ENCODE measurements around the gene MSRB3. TPM values are rescaled to one million over a fixed set of nuclear protein-coding genes. Genes with fewer than 3 reads are reported as not detected.
"Not testable (repeated sequence)": the region's sequence is repeated elsewhere in the genome, so short reads cannot be mapped to it uniquely, and the experiment has no call there.

The MSRB3 gene
- total and polyA plus RNA-seq, 9 donors: 32.0 to 46.4 (median 41.0) TPM

DNA sequence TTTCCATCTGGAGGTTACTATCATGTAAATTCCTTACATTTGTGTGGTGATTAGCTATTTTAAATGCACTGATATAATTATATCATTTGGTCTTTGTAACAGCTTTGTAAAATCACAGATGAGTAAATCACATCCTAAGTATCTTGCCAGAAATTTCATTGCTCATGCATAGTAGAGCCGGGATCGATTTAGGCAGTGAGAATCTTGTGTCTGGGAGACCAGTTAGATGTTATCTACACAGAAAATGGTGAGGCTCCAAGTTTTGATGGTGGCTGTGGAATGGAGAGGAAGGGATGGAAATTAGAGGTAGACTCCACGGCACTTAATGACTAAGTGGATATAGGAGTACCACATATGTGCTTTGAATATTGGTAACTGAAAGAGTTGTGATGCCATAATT, 156.3 kb downstream of the MSRB3 start:
- Histone ChIP-seq H3K4me3 (ENCODE audit: low read length) (no peak overlapping the region), H3K27me3 (ENCODE audit: control insufficient read depth, insufficient read depth, low read length) (no peaks in the 10 kb centered on the region), H3K4me1 (ENCODE audit: control insufficient read depth, insufficient read depth, low read length) (no peaks in the 10 kb centered on the region), H3K9me3 (replicated peaks; ENCODE audit: control insufficient read depth, low read depth, low read length) (no peaks in the 10 kb centered on the region), H3K27ac (ENCODE audit: low read length) (no peak overlapping the region), H3K36me3 (ENCODE audit: control insufficient read depth, insufficient read depth, low read length) (no peaks in the 10 kb centered on the region)
- DNase-seq: no peak
- WGBS (ENCODE audit: insufficient coverage): 100% methylated on average over 2 of the region's 3 CpGs

DNA sequence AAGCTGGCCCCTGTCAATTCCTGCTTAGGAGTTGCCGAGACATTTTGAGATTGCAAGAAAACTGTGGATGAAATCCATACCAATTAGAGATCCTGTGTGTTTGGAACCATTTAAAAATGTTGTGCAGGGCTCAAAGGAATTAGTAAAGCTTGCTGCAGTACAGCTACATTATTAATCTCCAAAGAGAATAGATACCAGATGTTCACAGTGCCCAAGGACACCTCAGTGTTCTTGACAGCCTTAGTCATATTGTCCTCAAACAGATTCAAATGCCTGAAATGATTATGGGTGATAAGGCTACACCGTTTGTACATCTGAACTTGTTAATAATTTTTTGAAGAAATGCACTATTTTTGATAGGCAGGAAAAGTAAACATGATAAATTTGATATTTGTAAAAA, 164.6 kb downstream of the MSRB3 start:
- no peaks in the 10 kb centered on the region for H3K36me3 ChIP-seq (ENCODE audit: control insufficient read depth, insufficient read depth, low read length)
- no CpG with 5 or more reads among the region's 2 CpGs for WGBS (ENCODE audit: insufficient coverage)

DNA sequence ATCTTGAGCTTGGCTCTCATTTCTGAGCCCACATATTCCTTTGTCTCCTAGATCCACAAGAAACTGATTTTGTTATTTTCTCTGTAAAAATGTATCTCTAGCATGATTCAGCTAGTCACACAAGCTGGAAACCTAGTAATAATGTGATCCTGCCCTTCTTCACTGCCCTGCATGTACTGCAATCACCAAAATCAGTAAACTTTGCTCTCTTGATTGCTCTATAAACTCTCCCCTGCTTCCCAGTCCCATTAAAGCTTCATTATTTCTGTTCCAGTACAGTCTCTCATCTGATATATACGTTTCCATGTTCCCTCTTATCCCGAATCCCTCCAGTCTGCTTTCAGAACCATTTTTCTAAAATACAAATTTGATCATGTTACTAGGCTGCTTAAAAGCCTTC, 166.5 kb downstream of the MSRB3 start:
- H3K27me3 ChIP-seq (ENCODE audit: control insufficient read depth, insufficient read depth, low read length): no peaks in the 10 kb centered on the region
- H3K4me1 ChIP-seq (ENCODE audit: control insufficient read depth, insufficient read depth, low read length): no peaks in the 10 kb centered on the region
- no peak overlapping the region for H3K27ac ChIP-seq (ENCODE audit: low read length)
- H3K9me3 ChIP-seq (replicated peaks; ENCODE audit: control insufficient read depth, low read depth, low read length): no peaks in the 10 kb centered on the region
- no peak overlapping the region for H3K4me3 ChIP-seq (ENCODE audit: low read length)
- WGBS (ENCODE audit: insufficient coverage): 81% methylated on average over 2 of the region's 2 CpGs
- H3K36me3 ChIP-seq (ENCODE audit: control insufficient read depth, insufficient read depth, low read length): no peaks in the 10 kb centered on the region
- no peak for DNase-seq

More for the DNA sequence above, 164.6 kb downstream of the MSRB3 start:
- no peaks in the 10 kb centered on the region for H3K4me1 ChIP-seq (ENCODE audit: control insufficient read depth, insufficient read depth, low read length)
- H3K27me3 ChIP-seq (ENCODE audit: control insufficient read depth, insufficient read depth, low read length): no peaks in the 10 kb centered on the region
- H3K4me3 ChIP-seq (ENCODE audit: low read length): no peak overlapping the region
- no peaks in the 10 kb centered on the region for H3K9me3 ChIP-seq (replicated peaks; ENCODE audit: control insufficient read depth, low read depth, low read length)
- H3K27ac ChIP-seq (ENCODE audit: low read length): no peak overlapping the region
- no peak for DNase-seq

DNA sequence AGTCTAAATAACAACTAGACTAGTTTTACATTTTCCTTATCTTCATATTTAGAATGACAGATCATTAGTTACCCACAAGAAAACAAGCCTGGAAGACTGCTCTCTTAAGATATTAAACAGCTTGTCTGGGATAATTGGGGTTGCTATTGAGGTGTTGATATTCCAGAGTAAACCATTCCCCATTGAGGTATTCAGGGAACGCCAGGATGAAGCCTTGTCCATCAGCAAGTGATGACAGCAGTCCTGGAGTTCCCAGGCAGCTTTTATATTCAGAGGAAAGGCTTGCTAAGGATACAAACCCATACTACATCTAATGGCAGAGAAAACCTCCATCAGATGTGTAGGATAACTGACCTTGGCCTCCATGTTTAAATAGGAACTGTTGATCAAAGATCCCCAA, 168.4 kb downstream of the MSRB3 start:
- Histone ChIP-seq H3K27me3 (ENCODE audit: control insufficient read depth, insufficient read depth, low read length) (no peaks in the 10 kb centered on the region), H3K4me3 (ENCODE audit: low read length) (no peak overlapping the region), H3K27ac (ENCODE audit: low read length) (no peak overlapping the region), H3K4me1 (ENCODE audit: control insufficient read depth, insufficient read depth, low read length) (no peaks in the 10 kb centered on the region), H3K9me3 (replicated peaks; ENCODE audit: control insufficient read depth, low read depth, low read length) (no peaks in the 10 kb centered on the region), H3K36me3 (ENCODE audit: control insufficient read depth, insufficient read depth, low read length) (no peaks in the 10 kb centered on the region)
- DNase-seq: no peak
- no CpG with 5 or more reads among the region's 1 CpG for WGBS (ENCODE audit: insufficient coverage)

DNA sequence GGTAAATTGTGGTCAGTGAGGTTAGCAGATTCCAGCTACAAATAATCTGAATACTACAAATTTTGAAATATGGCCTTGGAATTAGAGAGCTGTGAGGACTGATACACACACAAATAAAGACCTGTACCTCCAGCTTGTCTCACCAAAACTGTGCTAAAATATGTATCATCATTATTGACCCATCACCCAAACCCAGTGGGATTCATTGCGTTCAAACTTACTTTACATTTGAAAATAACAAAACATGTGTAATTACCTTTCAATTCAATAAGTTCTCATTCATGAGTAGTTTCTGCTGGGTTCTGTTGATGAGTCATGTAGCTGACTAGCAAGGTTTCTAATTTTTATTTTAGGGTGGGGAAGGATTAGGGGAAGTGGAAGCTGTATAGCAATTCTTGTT, 170.9 kb downstream of the MSRB3 start:
- H3K27me3 ChIP-seq (ENCODE audit: control insufficient read depth, insufficient read depth, low read length): no peaks in the 10 kb centered on the region
- no peaks in the 10 kb centered on the region for H3K9me3 ChIP-seq (replicated peaks; ENCODE audit: control insufficient read depth, low read depth, low read length)
- no peaks in the 10 kb centered on the region for H3K4me1 ChIP-seq (ENCODE audit: control insufficient read depth, insufficient read depth, low read length)
- no peak for DNase-seq
- no peaks in the 10 kb centered on the region for H3K36me3 ChIP-seq (ENCODE audit: control insufficient read depth, insufficient read depth, low read length)
- no peak overlapping the region for H3K4me3 ChIP-seq (ENCODE audit: low read length)
- H3K27ac ChIP-seq (ENCODE audit: low read length): no peak overlapping the region
- no CpG with 5 or more reads among the region's 1 CpG for WGBS (ENCODE audit: insufficient coverage)

DNA sequence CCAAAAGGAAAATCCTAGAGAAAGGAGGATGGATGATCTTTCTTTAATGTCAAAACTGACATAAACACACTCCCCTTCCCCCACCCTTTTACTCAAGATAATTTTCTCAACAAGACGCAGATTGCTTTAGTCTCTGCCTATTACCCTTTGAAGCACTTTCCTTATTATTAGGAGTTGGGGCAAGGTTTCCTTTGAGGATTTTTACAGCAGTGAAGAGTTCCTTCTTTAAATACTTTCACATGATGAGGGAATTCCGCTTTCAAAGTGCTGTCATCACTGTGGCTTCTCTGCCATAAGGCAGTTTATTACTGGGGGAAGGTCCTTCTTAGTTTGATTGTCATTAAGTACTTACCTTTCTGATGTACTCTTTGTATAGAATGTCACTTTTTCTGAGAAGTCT, 172.1 kb downstream of the MSRB3 start:
- WGBS (ENCODE audit: insufficient coverage): no CpG with 5 or more reads among the region's 2 CpGs
- Histone ChIP-seq H3K27ac (ENCODE audit: low read length) (no peak overlapping the region), H3K4me3 (ENCODE audit: low read length) (no peak overlapping the region), H3K36me3 (ENCODE audit: control insufficient read depth, insufficient read depth, low read length) (no peaks in the 10 kb centered on the region), H3K9me3 (replicated peaks; ENCODE audit: control insufficient read depth, low read depth, low read length) (no peaks in the 10 kb centered on the region), H3K27me3 (ENCODE audit: control insufficient read depth, insufficient read depth, low read length) (no peaks in the 10 kb centered on the region), H3K4me1 (ENCODE audit: control insufficient read depth, insufficient read depth, low read length) (no peaks in the 10 kb centered on the region)
- no peak for DNase-seq

DNA sequence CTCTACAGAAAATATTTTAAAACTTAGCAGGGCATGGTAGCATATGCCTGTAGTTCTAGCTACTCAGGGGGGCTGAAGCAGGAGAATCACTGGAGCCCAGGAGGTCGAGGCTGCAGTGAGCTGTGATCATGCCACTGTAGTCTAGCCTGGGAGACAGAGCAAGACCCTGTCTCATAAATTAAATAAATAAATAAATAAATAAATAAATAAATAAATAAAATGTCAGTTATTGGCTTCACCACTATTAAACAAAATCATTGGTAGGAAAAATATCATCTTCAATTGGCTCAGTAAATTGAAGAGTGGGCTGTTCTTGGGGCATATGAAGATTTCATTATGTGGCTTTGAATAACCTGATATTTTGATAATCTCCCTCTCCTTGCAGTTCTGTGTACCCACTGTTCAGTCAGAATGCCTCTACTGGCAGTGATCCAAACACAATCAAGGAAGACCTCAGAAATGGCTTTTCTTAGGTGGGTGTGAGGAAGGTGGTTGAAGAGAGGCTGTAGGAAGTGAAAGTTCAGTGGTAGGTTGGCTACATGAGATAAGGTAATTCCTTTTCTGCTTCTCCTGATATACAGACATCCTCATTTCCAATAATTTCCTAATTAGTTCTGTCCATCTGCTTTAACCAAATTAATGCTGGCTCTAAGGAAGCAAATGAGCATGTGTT, 175.8 kb downstream of the MSRB3 start:
- Histone ChIP-seq H3K4me3 (ENCODE audit: low read length) (no peak overlapping the region), H3K27ac (ENCODE audit: low read length) (no peak overlapping the region), H3K27me3 (ENCODE audit: control insufficient read depth, insufficient read depth, low read length) (no peaks in the 10 kb centered on the region), H3K9me3 (replicated peaks; ENCODE audit: control insufficient read depth, low read depth, low read length) (no peaks in the 10 kb centered on the region), H3K4me1 (ENCODE audit: control insufficient read depth, insufficient read depth, low read length) (no peaks in the 10 kb centered on the region), H3K36me3 (ENCODE audit: control insufficient read depth, insufficient read depth, low read length) (no peaks in the 10 kb centered on the region)
- DNase-seq: no peak
- WGBS (ENCODE audit: insufficient coverage): no CpG with 5 or more reads among the region's 1 CpG

DNA sequence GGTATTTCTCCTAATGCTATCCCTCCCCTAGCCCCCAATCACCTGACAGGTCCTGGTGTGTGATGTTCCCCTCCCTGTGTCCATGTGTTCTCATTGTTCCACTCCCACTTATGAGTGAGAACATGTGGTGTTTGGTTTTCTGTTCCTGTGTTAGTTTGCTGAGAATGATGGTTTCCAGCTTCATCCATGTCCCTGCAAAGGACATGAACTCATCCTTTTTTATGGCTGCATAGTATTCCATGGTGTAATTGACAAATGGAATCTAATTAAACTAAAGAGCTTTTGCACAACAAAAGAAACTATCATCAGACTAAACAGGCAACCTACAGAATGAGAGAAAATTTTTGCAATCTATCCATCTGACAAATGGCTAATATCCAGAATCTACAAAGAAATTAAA, 178.9 kb downstream of the MSRB3 start:
- not testable (repeated sequence) for H3K27ac ChIP-seq (ENCODE audit: low read length); H3K4me3 ChIP-seq (ENCODE audit: low read length); DNase-seq; H3K27me3 ChIP-seq (ENCODE audit: control insufficient read depth, insufficient read depth, low read length); H3K9me3 ChIP-seq (replicated peaks; ENCODE audit: control insufficient read depth, low read depth, low read length); H3K36me3 ChIP-seq (ENCODE audit: control insufficient read depth, insufficient read depth, low read length); H3K4me1 ChIP-seq (ENCODE audit: control insufficient read depth, insufficient read depth, low read length)

DNA sequence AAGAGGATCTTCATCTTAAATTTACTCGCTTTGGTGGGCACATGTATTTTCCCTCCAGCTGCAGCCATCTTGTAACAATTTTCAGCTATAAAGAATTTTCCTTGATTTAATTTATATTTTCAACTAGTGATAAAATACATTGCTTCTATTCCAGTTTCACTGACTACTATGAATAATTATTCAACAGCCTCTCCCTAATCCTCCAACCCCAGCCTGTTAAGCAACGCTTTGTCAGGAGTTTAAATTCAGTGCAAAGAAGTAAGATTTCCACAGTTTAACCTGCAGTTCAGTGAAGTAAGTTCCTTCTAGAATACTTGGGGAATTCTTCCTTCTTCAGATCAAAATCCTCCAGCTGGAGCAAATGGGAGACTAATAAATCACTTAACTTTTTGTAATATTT, 180.2 kb downstream of the MSRB3 start:
- H3K4me3 ChIP-seq (ENCODE audit: low read length): no peak overlapping the region

DNA sequence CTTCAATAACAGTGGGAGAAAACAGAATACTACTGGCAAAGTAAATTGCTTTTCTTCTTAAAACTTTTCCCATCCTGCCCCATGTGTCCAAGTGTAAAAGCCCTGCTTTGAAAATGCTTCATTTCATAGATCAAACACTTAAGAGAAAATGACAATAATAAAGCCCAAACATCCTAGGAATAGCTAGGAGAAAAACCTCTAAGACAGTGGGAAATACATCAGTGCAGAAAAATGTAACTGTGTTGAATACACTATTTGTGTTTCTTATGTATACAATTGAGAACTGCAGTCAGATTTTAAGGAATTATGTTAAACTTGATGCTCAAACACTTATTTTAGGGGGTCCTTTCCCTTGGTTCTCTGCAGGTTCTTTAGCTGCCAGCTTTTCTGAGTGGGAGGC, 181.1 kb downstream of the MSRB3 start:
- DNase-seq: no peak
- Histone ChIP-seq H3K27ac (ENCODE audit: low read length) (no peak overlapping the region), H3K4me3 (ENCODE audit: low read length) (no peak overlapping the region), H3K9me3 (replicated peaks; ENCODE audit: control insufficient read depth, low read depth, low read length) (no peaks in the 10 kb centered on the region), H3K4me1 (ENCODE audit: control insufficient read depth, insufficient read depth, low read length) (no peaks in the 10 kb centered on the region), H3K36me3 (ENCODE audit: control insufficient read depth, insufficient read depth, low read length) (peaks cover 3% of the 10 kb centered on the region), H3K27me3 (ENCODE audit: control insufficient read depth, insufficient read depth, low read length) (no peaks in the 10 kb centered on the region)

More for the DNA sequence above, 180.2 kb downstream of the MSRB3 start:
- no peaks in the 10 kb centered on the region for H3K27me3 ChIP-seq (ENCODE audit: control insufficient read depth, insufficient read depth, low read length)
- peaks cover 3% of the 10 kb centered on the region for H3K36me3 ChIP-seq (ENCODE audit: control insufficient read depth, insufficient read depth, low read length)
- H3K4me1 ChIP-seq (ENCODE audit: control insufficient read depth, insufficient read depth, low read length): no peaks in the 10 kb centered on the region
- WGBS (ENCODE audit: insufficient coverage): no CpG with 5 or more reads among the region's 2 CpGs
- no peak overlapping the region for H3K27ac ChIP-seq (ENCODE audit: low read length)
- H3K9me3 ChIP-seq (replicated peaks; ENCODE audit: control insufficient read depth, low read depth, low read length): no peaks in the 10 kb centered on the region
- DNase-seq: no peak

DNA sequence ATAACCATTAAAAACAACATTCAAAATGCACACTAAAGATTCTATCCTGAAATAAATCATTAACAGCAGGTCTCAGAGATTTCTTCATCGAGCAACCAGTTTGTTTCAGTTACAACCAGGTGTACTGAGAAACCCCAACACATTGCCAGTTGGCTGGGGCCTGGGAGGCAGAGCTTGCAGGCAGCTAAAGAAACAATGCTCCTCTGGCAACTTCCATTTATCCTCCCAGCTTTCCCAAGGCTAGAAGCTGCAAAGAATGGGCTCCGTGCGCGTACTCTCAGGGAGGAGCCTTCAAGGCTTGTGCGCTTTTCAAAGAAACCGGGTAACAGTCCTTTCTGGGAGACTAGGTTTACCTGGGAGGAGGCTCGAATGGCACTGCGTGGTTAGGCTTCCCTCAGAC, 181.6 kb downstream of the MSRB3 start:
- WGBS (ENCODE audit: insufficient coverage): 65% methylated on average over 6 of the region's 8 CpGs
- no peak overlapping the region for H3K4me3 ChIP-seq (ENCODE audit: low read length)
- no peaks in the 10 kb centered on the region for H3K27me3 ChIP-seq (ENCODE audit: control insufficient read depth, insufficient read depth, low read length)
- no peak for DNase-seq
- H3K27ac ChIP-seq (ENCODE audit: low read length): no peak overlapping the region
- H3K9me3 ChIP-seq (replicated peaks; ENCODE audit: control insufficient read depth, low read depth, low read length): no peaks in the 10 kb centered on the region
- H3K4me1 ChIP-seq (ENCODE audit: control insufficient read depth, insufficient read depth, low read length): no peaks in the 10 kb centered on the region
- peaks cover 3% of the 10 kb centered on the region for H3K36me3 ChIP-seq (ENCODE audit: control insufficient read depth, insufficient read depth, low read length)

Data from muscle of leg (tissue), 11 donors.